K562 (cell line): ENCODE data around the gene NANS. TPM values are rescaled to one million over a fixed set of nuclear protein-coding genes. Genes with fewer than 3 reads are reported as not detected.

Source experiments
- ATAC-seq: fragments of 200-7000 bp; cut with Tn5 transposase; 3 replicates; pipeline ENCODE4 v1.9.1; 2020; ENCODE audit warnings: moderate library complexity
- BruUV-seq: library from RNA; stranded (reverse); fragments of 400-500 nt; replicated peaks from 2 replicates; lab custom pipeline; 2021; lab: Mats Ljungman, UMichigan
- CTCF ChIA-PET: fragments of 300-600 bp; formaldehyde crosslinking; extraction: SDS; loops from one replicate; lab custom pipeline; 2021; ENCODE audit warnings: low intra/inter-chr PET ratio; lab: Yijun Ruan, JAX
- POLR2A ChIA-PET: fragments of 300-600, 350-650 bp; sonication (Branson Sonifier 250); formaldehyde crosslinking; extraction: SDS; loops from one replicate; lab custom pipeline; 2021; ENCODE audit warnings: antibody characterized with exemption, inconsistent platforms; lab: Yijun Ruan, JAX
- DNase-seq, 4 experiments: peaks; one replicate each; pipeline versions ENCODE4 v3.0.0 to v3.0.0-alpha.2; 2011 to 2018; ENCODE audit warnings: low spot score in 3 of 4, mixed read lengths in 3 of 4; ENCODE audit errors: extremely low read depth in 1 of 4
- FAIRE-seq: peaks from 2 replicates; lab custom pipeline; 2011; peaks lifted over from hg19 to GRCh38; lab: Jason Lieb, UNC
- H2AFZ ChIP-seq: 2 replicates; pipeline ENCODE4 v1.6.0; 2011; ENCODE audit warnings: low read depth, low read length, control low read depth, inconsistent platforms
- H3K27ac ChIP-seq: fragments of 200-600 bp; 3 replicates; pipeline ENCODE4 v1.8.0; 2011; ENCODE audit warnings: low read depth, mild to moderate bottlenecking, control low read depth, inconsistent platforms, low read length, moderate library complexity, mixed read lengths; ENCODE audit errors: extremely low read depth
- H3K27me3 ChIP-seq, 2 experiments: fragments of 300-600 bp in 1 of 2; 2 replicates in 1 of 2; 3 replicates in 1 of 2; pipeline versions ENCODE4 v1.6.0 to v1.8.0; 2011; ENCODE audit warnings: inconsistent platforms in 2 of 2, low read length in 2 of 2, mild to moderate bottlenecking in 1 of 2, mixed read lengths in 1 of 2, moderate library complexity in 1 of 2; ENCODE audit not compliant: control insufficient read depth in 2 of 2, insufficient read depth in 2 of 2
- H3K36me3 ChIP-seq: fragments of 300-600 bp; 3 replicates; pipeline ENCODE4 v1.8.0; 2011; ENCODE audit warnings: mild to moderate bottlenecking, low read length, inconsistent platforms; ENCODE audit not compliant: control insufficient read depth, insufficient read depth
- H3K4me1 ChIP-seq, 2 experiments: fragments of 200-600 bp in 1 of 2; replicated peaks in 1 of 2; 2 replicates in 1 of 2; 3 replicates in 1 of 2; pipeline versions ENCODE4 v1.5.1 to v1.8.0; 2011; ENCODE audit warnings: inconsistent platforms in 2 of 2, low read length in 2 of 2, mild to moderate bottlenecking in 1 of 2, mixed read lengths in 1 of 2, moderate library complexity in 1 of 2; ENCODE audit not compliant: control insufficient read depth in 2 of 2, insufficient read depth in 2 of 2
- H3K4me2 ChIP-seq: 2 replicates; pipeline ENCODE4 v1.6.1; 2011; ENCODE audit warnings: low read length, control low read depth, inconsistent platforms, mixed read lengths; ENCODE audit not compliant: insufficient read depth
- H3K4me3 ChIP-seq: fragments of 200-600 bp; sonication (generic), shearing (Covaris generic); 2 replicates; pipeline ENCODE4 v1.5.1; 2016; ENCODE audit warnings: control low read depth, inconsistent platforms
- H3K79me2 ChIP-seq: fragments of 200-600 bp; 3 replicates; pipeline ENCODE4 v1.8.0; 2011; ENCODE audit warnings: low read length, inconsistent platforms; ENCODE audit not compliant: control insufficient read depth, insufficient read depth
- H3K9ac ChIP-seq, 2 experiments: 2 replicates each; pipeline versions ENCODE4 v1.6.0 to v1.6.1; 2011; ENCODE audit warnings: low read depth in 2 of 2, low read length in 2 of 2, control low read depth in 1 of 2, inconsistent platforms in 1 of 2, mild to moderate bottlenecking in 1 of 2, mixed read lengths in 1 of 2; ENCODE audit not compliant: insufficient read depth in 1 of 2
- H3K9me1 ChIP-seq: one replicate; pipeline ENCODE4 v1.6.0; 2011; ENCODE audit warnings: inconsistent platforms, mild to moderate bottlenecking, low read length, moderate library complexity; ENCODE audit not compliant: control insufficient read depth, insufficient read depth
- H3K9me3 ChIP-seq: replicated peaks from 2 replicates; pipeline ENCODE4 v1.5.1; 2011; ENCODE audit warnings: low read depth, low read length, inconsistent platforms; ENCODE audit not compliant: control insufficient read depth, insufficient read depth
- H4K20me1 ChIP-seq: replicated peaks from 2 replicates; pipeline ENCODE4 v1.6.1; 2011; ENCODE audit warnings: low read length, inconsistent platforms, mixed read lengths; ENCODE audit not compliant: control insufficient read depth, insufficient read depth
- BCLAF1 ChIP-seq, 2 experiments: fragments of 450-650 bp in 1 of 2; IDR thresholded peaks; 2 replicates each; pipeline ENCODE4 v1.6.1; 2011 to 2017; ENCODE audit warnings: low read depth in 2 of 2, antibody characterized with exemption in 1 of 2, borderline replicate concordance in 1 of 2, low read length in 1 of 2, mild to moderate bottlenecking in 1 of 2, mixed read lengths in 1 of 2; ENCODE audit not compliant: control insufficient read depth in 1 of 2
- CC2D1A ChIP-seq: fragments of 450-650 bp; IDR thresholded peaks from 2 replicates; pipeline ENCODE4 v1.6.1; 2017; ENCODE audit warnings: mild to moderate bottlenecking
- FOSL1 ChIP-seq: fragments of 200-800 bp; sonication (Bioruptor generic); conservative IDR thresholded peaks from 2 replicates; pipeline ENCODE4 v1.6.1; 2016; ENCODE audit warnings: missing genetic modification characterization, missing compliant biosample characterization
- GTF2E2 ChIP-seq: fragments of 200-800 bp; sonication (Bioruptor generic); IDR thresholded peaks from 2 replicates; pipeline ENCODE4 v1.6.1; 2016; ENCODE audit warnings: missing genetic modification characterization, missing compliant biosample characterization
- MBD1 ChIP-seq: fragments of 250-450 bp; sonication (Bioruptor Pico); IDR thresholded peaks from 2 replicates; pipeline ENCODE4 v1.8.0; 2022; ENCODE audit warnings: inconsistent platforms
- POLR2G ChIP-seq: fragments of 200-400 bp; formaldehyde crosslinking; IDR thresholded peaks from 2 replicates; pipeline ENCODE4 v1.6.1; 2017; ENCODE audit warnings: low read depth, mild to moderate bottlenecking, antibody characterized with exemption, low read length, moderate library complexity
- ZBTB1 ChIP-seq: sonication (generic); formaldehyde crosslinking; IDR thresholded peaks from 2 replicates; pipeline ENCODE4 v1.8.1; 2023; ENCODE audit warnings: missing genetic modification reagents, low read depth, mild to moderate bottlenecking, borderline replicate concordance
- ZNF717 ChIP-seq: fragments of 250-450 bp; sonication (Bioruptor Pico); IDR thresholded peaks from 2 replicates; pipeline ENCODE4 v1.5.0; 2021
- WGBS: fragments of 100-300 bp; shearing (Covaris generic); methylation state at CpG from one replicate; pipeline ENCODE4 v1.1.6; 2016; ENCODE audit warnings: low coverage, mixed read lengths; ENCODE audit not compliant: insufficient coverage; ENCODE audit errors: missing lambda C conversion rate; 5-methylcytosine and 5-hydroxymethylcytosine counted together
- in situ Hi-C: fragments of 300-500 bp; cut with MboI; formaldehyde crosslinking; loops from 4 replicates; pipeline ENCODE4 v1.15.0; 2018; ENCODE audit warnings: inconsistent platforms, mixed read lengths
- intact Hi-C: fragments of 100-400 bp; cut with micrococcal nuclease; formaldehyde crosslinking; loops from 2 replicates; pipeline ENCODE4 v1.14.2; 2022
- polyA plus RNA-seq, 8 experiments: library from polyadenylated mRNA; depleted of rRNA in 4 of 8; stranded (reverse) in 5 of 8; unstranded in 3 of 8; fragments of >200 nt; fragmentation: Nextera tagmentation in 2 of 8; fragmentation: Illumina TruSeq in 1 of 8; extraction: Ambion mirVana in 2 of 8; extraction: Trizol in 1 of 8; gene quantifications; 2 replicates each; pipeline versions ENCODE4 v1.2.1 to v1.2.3, GENCODE V29; 2011 to 2014; ENCODE audit warnings: inconsistent platforms in 1 of 8, missing spikeins in 1 of 8
- total RNA-seq, 7 experiments: library from RNA; depleted of rRNA in 6 of 7; stranded (reverse); fragments of >200 nt in 6 of 7; fragmentation: Illumina TruSeq in 2 of 7; extraction: Trizol in 2 of 7; gene quantifications; 2 replicates each; pipeline versions ENCODE4 v1.2.1 to v1.2.3, GENCODE V29; 2011 to 2021; ENCODE audit warnings: low replicate concordance in 1 of 7

The NANS gene
- total and polyA plus RNA-seq, 9 of the 15 experiments (the other 6 are each of a cell fraction or from before 2014, with no cell fraction given) = 37.1 to 181 (median 137) TPM

- Histone ChIP-seq H3K4me3 (no peak overlapping the region), H3K9me1 (no peaks in the 10 kb centered on the region), H3K27me3 (no peaks in the 10 kb centered on the region), H3K27ac (no peak overlapping the region), H3K9me3 (no peaks in the 10 kb centered on the region), H3K79me2 (no peaks in the 10 kb centered on the region), H3K4me1 (no peaks in the 10 kb centered on the region; a peak in 1 of 5 replicates), H3K9ac (peak overlapping the region in 1 of 2 experiments; percentile 17; a peak in 1 of 4 replicates), H2AFZ (no peak overlapping the region), H4K20me1 (peaks cover 4% of the 10 kb centered on the region; the same call in 1 of the 2 replicates), H3K36me3 (peaks cover 54% of the 10 kb centered on the region), H3K4me2 (no peak overlapping the region)
- WGBS = 80% methylated on average over 7 of the region's 8 CpGs
- no TSS peak for BruUV-seq
- in situ Hi-C loops (no loop called here), intact Hi-C loops (no loop called here)
- TF ChIP-seq CC2D1A = no peak
- TF ChIP-seq POLR2G = peak; percentile 41; the same call in 1 of the 2 replicates
- POLR2A ChIA-PET = interaction anchor here (0.7 to 2.6 kb wide), 7 partner anchors 10 to 99 kb away, joined by 3 to 10 read pairs (median 4); no protein-coding TSS in a partner anchor
- FAIRE-seq (peak; percentile 35), DNase-seq (no peak), ATAC-seq (peak; percentile 22)
- CTCF ChIA-PET = no interaction called here
Measured at GRCh38 chr9:98020476-98021145, 35.9 kb upstream of the NANS start.

- DNase-seq = no peak
- WGBS = 54% methylated on average over 8 of the region's 8 CpGs
- TF ChIP-seq GTF2E2 = no peak
- TF ChIP-seq ZNF717 (CRISPR knock-in tag) = no peak
- no peak for TF ChIP-seq FOSL1
- TF ChIP-seq MBD1 (CRISPR knock-in tag) = no peak
- TF ChIP-seq ZBTB1 (CRISPR knock-in tag) = no peak
- no peak for TF ChIP-seq BCLAF1 (IDR thresholded peaks at IDR 0.05; ENCODE audit: borderline replicate concordance in 1 of 2, control insufficient read depth in 1 of 2, low read depth in 2 of 2, low read length in 1 of 2)
Measured at GRCh38 chr9:98021306-98022040, 35.1 kb upstream of the NANS start.

More at GRCh38 chr9:98021306-98022040, 35.1 kb upstream of the NANS start:
- H3K27ac ChIP-seq = no peak overlapping the region
- FAIRE-seq (peak; percentile 74), ATAC-seq (no peak)
- H3K9ac ChIP-seq = peak overlapping the region in 1 of 2 experiments; percentile 37; a peak in 1 of 4 replicates
- H3K4me2 ChIP-seq = no peak overlapping the region
- H4K20me1 ChIP-seq = peaks cover 4% of the 10 kb centered on the region; the same call in 1 of the 2 replicates
- ChIA-PET CTCF (no interaction called here), POLR2A (interaction anchor here (0.7 to 2.6 kb wide), 7 partner anchors 11 to 100 kb away, joined by 3 to 10 read pairs (median 4); no protein-coding TSS in a partner anchor)
- intact Hi-C loops (no loop called here), in situ Hi-C loops (no loop called here)
- no TSS peak for BruUV-seq
- H3K36me3 ChIP-seq = peaks cover 46% of the 10 kb centered on the region
- no peak overlapping the region for H3K4me3 ChIP-seq
- no peaks in the 10 kb centered on the region for H3K4me1 ChIP-seq
- H3K9me1 ChIP-seq = no peaks in the 10 kb centered on the region
- H3K27me3 ChIP-seq = no peaks in the 10 kb centered on the region
- H3K79me2 ChIP-seq = no peaks in the 10 kb centered on the region
- no peaks in the 10 kb centered on the region for H3K9me3 ChIP-seq
- no peak overlapping the region for H2AFZ ChIP-seq
